ENCODE data around the gene PTPRD. TPM values are rescaled to one million over a fixed set of nuclear protein-coding genes. Genes with fewer than 3 reads are reported as not detected.

PTPRD gene
- total RNA-seq, 1 experiment from 2014 or later = not detected

DNA sequence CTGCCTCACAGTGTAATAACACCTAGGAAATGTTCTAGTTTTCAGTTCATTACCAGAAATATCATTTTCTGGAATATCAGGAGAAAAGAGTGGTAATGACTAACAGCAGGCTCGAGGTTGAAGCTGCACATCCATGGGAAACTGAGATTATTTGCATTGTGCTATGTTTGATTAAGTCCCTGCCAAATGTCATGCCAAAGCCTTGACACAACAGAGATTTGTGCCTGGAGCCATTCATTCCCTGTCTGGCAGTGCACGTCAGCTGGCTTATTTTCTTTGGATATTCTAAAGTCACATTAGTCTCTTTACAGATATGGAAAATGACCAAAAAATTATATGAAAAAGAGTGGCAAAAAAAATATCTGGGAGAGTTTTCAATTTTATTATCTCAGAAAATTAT is 848.0 kb downstream of the PTPRD start:
- Histone ChIP-seq H3K27me3 (ENCODE audit: control insufficient read depth, insufficient read depth, low read length) (no peaks in the 10 kb centered on the region), H3K4me1 (ENCODE audit: control insufficient read depth, insufficient read depth, low read length) (no peaks in the 10 kb centered on the region), H3K27ac (ENCODE audit: low read length) (no peak overlapping the region), H3K9me3 (ENCODE audit: control insufficient read depth, insufficient read depth, low read depth, low read length) (no peaks in the 10 kb centered on the region), H3K4me3 (ENCODE audit: low read depth in 2 of 2, low read length in 2 of 2) (no peak overlapping the region), H3K36me3 (ENCODE audit: control insufficient read depth, insufficient read depth, low read length) (no peaks in the 10 kb centered on the region)
- CTCF ChIA-PET = no interaction called here
- DNase-seq (ENCODE audit: low read depth, low spot score) (no peak), ATAC-seq (no peak)
- intact Hi-C loops (cut with micrococcal nuclease; ENCODE audit: unreplicated experiment) (no loop called here), in situ Hi-C loops (cut with HindIII; ENCODE audit: low pct_unique_long_range_greater_than_20kb, low sequenced_read_pairs) (no loop called here)
- TF ChIP-seq, protein P1, sequence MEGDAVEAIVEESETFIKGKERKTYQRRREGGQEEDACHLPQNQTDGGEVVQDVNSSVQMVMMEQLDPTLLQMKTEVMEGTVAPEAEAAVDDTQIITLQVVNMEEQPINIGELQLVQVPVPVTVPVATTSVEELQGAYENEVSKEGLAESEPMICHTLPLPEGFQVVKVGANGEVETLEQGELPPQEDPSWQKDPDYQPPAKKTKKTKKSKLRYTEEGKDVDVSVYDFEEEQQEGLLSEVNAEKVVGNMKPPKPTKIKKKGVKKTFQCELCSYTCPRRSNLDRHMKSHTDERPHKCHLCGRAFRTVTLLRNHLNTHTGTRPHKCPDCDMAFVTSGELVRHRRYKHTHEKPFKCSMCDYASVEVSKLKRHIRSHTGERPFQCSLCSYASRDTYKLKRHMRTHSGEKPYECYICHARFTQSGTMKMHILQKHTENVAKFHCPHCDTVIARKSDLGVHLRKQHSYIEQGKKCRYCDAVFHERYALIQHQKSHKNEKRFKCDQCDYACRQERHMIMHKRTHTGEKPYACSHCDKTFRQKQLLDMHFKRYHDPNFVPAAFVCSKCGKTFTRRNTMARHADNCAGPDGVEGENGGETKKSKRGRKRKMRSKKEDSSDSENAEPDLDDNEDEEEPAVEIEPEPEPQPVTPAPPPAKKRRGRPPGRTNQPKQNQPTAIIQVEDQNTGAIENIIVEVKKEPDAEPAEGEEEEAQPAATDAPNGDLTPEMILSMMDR (IDR thresholded peaks at IDR 0.05) = no peak
- TF ChIP-seq POLR2AphosphoS5 (IDR thresholded peaks at IDR 0.05; ENCODE audit: low read depth, low read length) = no peak
- no peak for TF ChIP-seq SIN3A (IDR thresholded peaks at IDR 0.05; ENCODE audit: borderline replicate concordance, insufficient read depth, low read depth, low read length)
- TF ChIP-seq, protein P2, sequence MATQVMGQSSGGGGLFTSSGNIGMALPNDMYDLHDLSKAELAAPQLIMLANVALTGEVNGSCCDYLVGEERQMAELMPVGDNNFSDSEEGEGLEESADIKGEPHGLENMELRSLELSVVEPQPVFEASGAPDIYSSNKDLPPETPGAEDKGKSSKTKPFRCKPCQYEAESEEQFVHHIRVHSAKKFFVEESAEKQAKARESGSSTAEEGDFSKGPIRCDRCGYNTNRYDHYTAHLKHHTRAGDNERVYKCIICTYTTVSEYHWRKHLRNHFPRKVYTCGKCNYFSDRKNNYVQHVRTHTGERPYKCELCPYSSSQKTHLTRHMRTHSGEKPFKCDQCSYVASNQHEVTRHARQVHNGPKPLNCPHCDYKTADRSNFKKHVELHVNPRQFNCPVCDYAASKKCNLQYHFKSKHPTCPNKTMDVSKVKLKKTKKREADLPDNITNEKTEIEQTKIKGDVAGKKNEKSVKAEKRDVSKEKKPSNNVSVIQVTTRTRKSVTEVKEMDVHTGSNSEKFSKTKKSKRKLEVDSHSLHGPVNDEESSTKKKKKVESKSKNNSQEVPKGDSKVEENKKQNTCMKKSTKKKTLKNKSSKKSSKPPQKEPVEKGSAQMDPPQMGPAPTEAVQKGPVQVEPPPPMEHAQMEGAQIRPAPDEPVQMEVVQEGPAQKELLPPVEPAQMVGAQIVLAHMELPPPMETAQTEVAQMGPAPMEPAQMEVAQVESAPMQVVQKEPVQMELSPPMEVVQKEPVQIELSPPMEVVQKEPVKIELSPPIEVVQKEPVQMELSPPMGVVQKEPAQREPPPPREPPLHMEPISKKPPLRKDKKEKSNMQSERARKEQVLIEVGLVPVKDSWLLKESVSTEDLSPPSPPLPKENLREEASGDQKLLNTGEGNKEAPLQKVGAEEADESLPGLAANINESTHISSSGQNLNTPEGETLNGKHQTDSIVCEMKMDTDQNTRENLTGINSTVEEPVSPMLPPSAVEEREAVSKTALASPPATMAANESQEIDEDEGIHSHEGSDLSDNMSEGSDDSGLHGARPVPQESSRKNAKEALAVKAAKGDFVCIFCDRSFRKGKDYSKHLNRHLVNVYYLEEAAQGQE (IDR thresholded peaks at IDR 0.05; ENCODE audit: insufficient read depth in 1 of 2, low read depth in 2 of 2, low read length in 1 of 2) = no peak
- no peak for TF ChIP-seq TCF7L2 (IDR thresholded peaks at IDR 0.05; ENCODE audit: low read depth, low read length)
- POLR2A ChIA-PET = no interaction called here
- no TSS peak for BruUV-seq (replicated peaks)

DNA sequence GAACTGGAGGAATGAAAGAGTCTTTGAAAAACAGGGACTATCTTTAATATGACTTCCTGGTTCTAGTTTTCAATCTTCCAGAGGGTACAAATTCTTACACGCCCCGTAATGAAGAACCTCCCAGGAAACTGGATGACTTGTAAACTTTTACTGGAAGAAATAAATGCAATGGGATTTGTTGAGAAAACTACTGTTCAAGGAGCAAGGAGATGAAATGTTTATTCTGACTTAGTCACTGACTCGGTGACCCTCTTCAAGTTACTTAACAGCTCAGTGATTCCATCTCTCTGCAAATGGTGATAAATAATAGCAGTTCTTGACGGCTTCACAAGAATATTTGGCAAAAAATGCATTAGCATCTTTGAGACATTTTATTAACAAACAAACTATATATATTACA is 858.6 kb downstream of the PTPRD start:
- Histone ChIP-seq H3K27ac (ENCODE audit: low read length) (no peak overlapping the region), H3K27me3 (ENCODE audit: control insufficient read depth, insufficient read depth, low read length) (no peaks in the 10 kb centered on the region), H3K4me3 (ENCODE audit: low read depth in 2 of 2, low read length in 2 of 2) (no peak overlapping the region), H3K36me3 (ENCODE audit: control insufficient read depth, insufficient read depth, low read length) (no peaks in the 10 kb centered on the region), H3K9me3 (ENCODE audit: control insufficient read depth, insufficient read depth, low read depth, low read length) (no peaks in the 10 kb centered on the region), H3K4me1 (ENCODE audit: control insufficient read depth, insufficient read depth, low read length) (no peaks in the 10 kb centered on the region)
- CTCF ChIA-PET = no interaction called here
- no TSS peak for BruUV-seq (replicated peaks)
- in situ Hi-C loops (cut with HindIII; ENCODE audit: low pct_unique_long_range_greater_than_20kb, low sequenced_read_pairs) (no loop called here), intact Hi-C loops (cut with micrococcal nuclease; ENCODE audit: unreplicated experiment) (no loop called here)
- ATAC-seq (no peak), DNase-seq (ENCODE audit: low read depth, low spot score) (no peak)
- POLR2A ChIA-PET = no interaction called here
- TF ChIP-seq TCF7L2 (IDR thresholded peaks at IDR 0.05; ENCODE audit: low read depth, low read length) (no peak), SIN3A (IDR thresholded peaks at IDR 0.05; ENCODE audit: borderline replicate concordance, insufficient read depth, low read depth, low read length) (no peak), POLR2AphosphoS5 (IDR thresholded peaks at IDR 0.05; ENCODE audit: low read depth, low read length) (no peak)
- TF ChIP-seq, protein P1 (IDR thresholded peaks at IDR 0.05) = no peak
- TF ChIP-seq, protein P2 (IDR thresholded peaks at IDR 0.05; ENCODE audit: insufficient read depth in 1 of 2, low read depth in 2 of 2, low read length in 1 of 2) = no peak
